OCI-LY3 (cell line): ENCODE measurements around the gene ARID2.

Experiments
- EZH2phosphoT487 ChIP-seq: fragments of 200-600 bp; shearing (Covaris generic); IDR thresholded peaks from 2 replicates; pipeline ENCODE4 v1.6.1; 2018; ENCODE audit warnings: antibody characterized with exemption, mixed run types, low read depth
- TF ChIP-seq, protein P1 (sequence below): fragments of 200-600, 300-600 bp; sonication (generic); IDR thresholded peaks from 2 replicates; pipeline ENCODE4 v1.5.1; 2014; ENCODE audit warnings: antibody characterized with exemption, low read length, low read depth

DNA sequence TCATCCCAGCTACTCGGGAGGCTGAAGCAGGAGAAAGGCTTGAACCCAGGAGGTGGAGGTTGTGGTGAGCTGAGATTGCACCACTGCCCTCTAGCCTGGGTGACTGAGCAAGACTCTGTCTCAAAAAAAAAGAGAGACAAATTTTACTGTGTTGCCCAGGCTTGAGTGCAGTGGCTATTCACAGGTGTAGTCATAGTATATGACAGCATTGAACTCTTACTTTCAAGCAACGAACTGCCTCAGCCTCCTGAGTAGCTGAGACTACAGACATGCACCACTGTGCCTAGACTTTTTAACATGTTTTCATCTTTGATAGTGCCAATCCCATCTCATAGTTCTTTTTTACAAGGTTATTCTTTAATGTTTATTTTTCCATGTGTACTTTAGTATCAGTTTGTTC is 13.7 kb downstream of the ARID2 start:
- TF ChIP-seq, protein P1, sequence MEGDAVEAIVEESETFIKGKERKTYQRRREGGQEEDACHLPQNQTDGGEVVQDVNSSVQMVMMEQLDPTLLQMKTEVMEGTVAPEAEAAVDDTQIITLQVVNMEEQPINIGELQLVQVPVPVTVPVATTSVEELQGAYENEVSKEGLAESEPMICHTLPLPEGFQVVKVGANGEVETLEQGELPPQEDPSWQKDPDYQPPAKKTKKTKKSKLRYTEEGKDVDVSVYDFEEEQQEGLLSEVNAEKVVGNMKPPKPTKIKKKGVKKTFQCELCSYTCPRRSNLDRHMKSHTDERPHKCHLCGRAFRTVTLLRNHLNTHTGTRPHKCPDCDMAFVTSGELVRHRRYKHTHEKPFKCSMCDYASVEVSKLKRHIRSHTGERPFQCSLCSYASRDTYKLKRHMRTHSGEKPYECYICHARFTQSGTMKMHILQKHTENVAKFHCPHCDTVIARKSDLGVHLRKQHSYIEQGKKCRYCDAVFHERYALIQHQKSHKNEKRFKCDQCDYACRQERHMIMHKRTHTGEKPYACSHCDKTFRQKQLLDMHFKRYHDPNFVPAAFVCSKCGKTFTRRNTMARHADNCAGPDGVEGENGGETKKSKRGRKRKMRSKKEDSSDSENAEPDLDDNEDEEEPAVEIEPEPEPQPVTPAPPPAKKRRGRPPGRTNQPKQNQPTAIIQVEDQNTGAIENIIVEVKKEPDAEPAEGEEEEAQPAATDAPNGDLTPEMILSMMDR = no peak
- TF ChIP-seq EZH2phosphoT487 = no peak
